COLO829 (cell line): Measurements from ENCODE around the gene LHFPL2.
A peak's percentile ranks its signal among the peaks of the same experiment; 100 is the strongest.

ENCODE experiments used
- DNase-seq: peaks from one replicate; pipeline ENCODE4 v3.0.0; 2012; ENCODE audit warnings: low spot score

Gene LHFPL2

GRCh38 chr5:78666041-78666444 is 17.5 kb upstream of the LHFPL2 start:
- no peak for DNase-seq

GRCh38 chr5:78665534-78665933 is 17.0 kb upstream of the LHFPL2 start:
- no peak for DNase-seq

- no peak for DNase-seq
These were observed 13.8 kb upstream of the LHFPL2 start for GRCh38 chr5:78662323-78662722.

- DNase-seq = no peak
These were observed 13.1 kb upstream of the LHFPL2 start for GRCh38 chr5:78661691-78662090.

- no peak for DNase-seq
These were observed 12.5 kb upstream of the LHFPL2 start for GRCh38 chr5:78661044-78661443.

GRCh38 chr5:78660401-78660800 is 11.8 kb upstream of the LHFPL2 start:
- no peak for DNase-seq

GRCh38 chr5:78659714-78660113 is 11.1 kb upstream of the LHFPL2 start:
- no peak for DNase-seq

GRCh38 chr5:78659114-78659513 is 10.5 kb upstream of the LHFPL2 start:
- peak; percentile 46 for DNase-seq

GRCh38 chr5:78657201-78657600 is 8.6 kb upstream of the LHFPL2 start:
- no peak for DNase-seq

- no peak for DNase-seq
These were observed 7.2 kb upstream of the LHFPL2 start for GRCh38 chr5:78655746-78656290.

- no peak for DNase-seq
These were observed 5.8 kb upstream of the LHFPL2 start for GRCh38 chr5:78654386-78654785.

GRCh38 chr5:78653681-78654366 is 5.3 kb upstream of the LHFPL2 start:
- DNase-seq = no peak

- DNase-seq = no peak
These were observed 4.5 kb upstream of the LHFPL2 start for GRCh38 chr5:78653031-78653430.

GRCh38 chr5:78651468-78651867 is 2.9 kb upstream of the LHFPL2 start:
- no peak for DNase-seq

GRCh38 chr5:78650531-78650930 is 2.0 kb upstream of the LHFPL2 start:
- no peak for DNase-seq

GRCh38 chr5:78649861-78650496 is 1.4 kb upstream of the LHFPL2 start:
- no peak for DNase-seq

- DNase-seq = no peak
These were observed 681 bp upstream of the LHFPL2 start for GRCh38 chr5:78649211-78649695.

GRCh38 chr5:78647838-78648358 is 674 bp downstream of the LHFPL2 start:
- no peak for DNase-seq

GRCh38 chr5:78647351-78647818 is 1.2 kb downstream of the LHFPL2 start:
- DNase-seq = no peak

- DNase-seq = no peak
These were observed 3.8 kb downstream of the LHFPL2 start for GRCh38 chr5:78644741-78645300.

GRCh38 chr5:78644129-78644528 is 4.4 kb downstream of the LHFPL2 start:
- DNase-seq = no peak

GRCh38 chr5:78642701-78643100 is 5.9 kb downstream of the LHFPL2 start:
- no peak for DNase-seq
